CD4-positive, alpha-beta T cell treated with Interleukin-17A for 4 hours (primary cell): ENCODE results near the gene PLCE1.

ENCODE experiments used
- DNase-seq: peaks from one replicate; pipeline ENCODE4 v3.0.0-alpha.2; 2020; ENCODE audit warnings: mixed read lengths

PLCE1 gene

GRCh38 chr10:94025806-94026205 is 32.1 kb downstream of the PLCE1 start:
- no peak for DNase-seq

DNA sequence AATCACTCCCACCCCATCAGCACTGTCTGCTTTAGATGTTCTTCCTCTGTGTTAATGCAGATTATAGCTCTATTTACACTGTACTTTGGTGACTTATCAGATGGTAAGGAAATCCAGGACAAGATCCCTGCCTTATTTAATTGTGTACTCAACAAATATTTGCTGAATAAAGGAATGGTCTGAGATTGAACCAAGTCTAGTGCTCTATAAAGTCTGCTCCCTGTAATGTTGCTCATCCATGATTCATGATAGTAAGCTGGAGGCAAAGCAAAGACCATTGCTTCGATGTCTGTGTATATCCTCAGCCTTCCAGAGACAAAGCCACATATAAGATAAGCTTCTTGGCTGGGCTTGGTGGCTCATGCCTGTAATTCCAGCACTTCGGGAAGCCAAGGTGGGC is 33.5 kb downstream of the PLCE1 start:
- no peak for DNase-seq

DNA sequence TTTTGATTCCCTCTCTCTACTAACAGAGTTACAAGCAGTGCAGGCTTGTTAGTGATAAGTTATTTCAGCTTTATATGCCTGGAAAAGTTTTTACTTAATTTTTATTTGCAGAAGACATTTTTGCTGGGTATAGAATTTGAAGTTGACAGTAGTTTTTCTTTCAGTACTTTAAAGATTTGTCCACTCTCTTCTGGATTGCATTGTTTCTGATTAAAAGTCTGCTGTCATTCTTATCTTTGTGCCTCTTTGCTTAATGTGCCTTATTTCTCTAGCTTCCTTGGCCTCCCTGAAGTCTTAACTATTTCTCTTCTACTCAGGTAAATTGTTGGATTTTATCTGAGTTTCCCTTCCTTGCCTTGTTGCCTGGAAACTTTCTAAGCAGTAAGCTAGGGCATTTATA is 36.2 kb downstream of the PLCE1 start:
- no peak for DNase-seq

DNA sequence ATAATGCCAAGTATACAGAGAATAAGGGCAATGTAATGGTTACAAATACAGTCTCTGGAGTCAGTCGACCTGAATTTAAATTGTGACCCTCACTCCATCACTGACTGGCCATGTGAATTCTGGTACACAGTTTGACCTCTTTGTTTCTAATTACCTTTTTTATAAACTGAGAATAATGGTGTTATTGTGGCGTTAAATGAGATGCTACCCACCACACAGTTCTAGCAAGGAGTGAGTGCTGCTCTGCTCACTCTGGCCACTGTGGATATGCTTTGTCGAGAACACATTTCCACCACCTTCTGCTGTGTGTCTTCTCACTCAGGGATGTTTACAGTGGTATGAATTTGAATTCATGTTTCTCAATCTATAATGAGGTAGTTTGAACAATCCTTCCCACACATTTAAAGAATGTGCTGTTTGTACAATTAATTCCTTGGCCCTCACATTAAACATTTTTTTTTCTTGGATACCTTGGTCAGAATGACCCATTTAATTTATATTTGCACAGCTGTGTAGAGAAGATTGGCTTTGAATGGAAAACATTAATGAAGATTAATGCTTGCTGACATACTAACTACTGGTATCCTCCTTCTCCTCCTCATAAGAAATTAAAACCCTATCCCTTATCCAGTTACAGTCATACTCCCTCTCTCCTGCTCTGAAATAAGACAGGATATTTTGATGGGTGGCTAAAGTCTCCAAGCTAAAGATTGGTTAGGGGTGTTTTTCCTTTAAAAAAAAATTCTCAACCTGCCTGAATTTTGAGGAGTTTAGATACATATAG is 42.4 kb downstream of the PLCE1 start:
- no peak for DNase-seq

- no peak for DNase-seq
These were observed 43.0 kb downstream of the PLCE1 start for GRCh38 chr10:94036766-94037033.

GRCh38 chr10:94037286-94037685 is 43.6 kb downstream of the PLCE1 start:
- no peak for DNase-seq

GRCh38 chr10:94038024-94038423 is 44.3 kb downstream of the PLCE1 start:
- DNase-seq: no peak

DNA sequence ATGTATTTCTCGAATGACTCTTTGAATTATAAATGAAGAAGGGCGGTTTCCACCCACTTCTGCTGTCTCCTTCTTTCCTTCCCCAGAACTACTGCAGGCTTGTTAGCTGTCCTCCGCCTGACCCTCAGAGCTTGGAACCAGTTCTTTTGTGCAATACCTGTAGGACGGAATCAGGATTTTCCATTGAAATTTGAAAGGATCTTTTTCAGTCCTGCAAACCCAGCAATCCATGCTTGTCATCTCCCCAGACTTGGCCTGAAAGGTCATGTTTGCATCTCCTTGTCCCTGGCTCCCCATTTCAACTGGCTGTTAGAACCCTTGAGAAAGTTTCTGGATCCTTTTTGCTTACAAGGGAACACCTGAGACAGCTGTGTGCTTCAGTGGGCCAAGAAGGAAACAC is 47.5 kb downstream of the PLCE1 start:
- DNase-seq: no peak

GRCh38 chr10:94042001-94042833 is 48.5 kb downstream of the PLCE1 start:
- DNase-seq: no peak

- no peak for DNase-seq
These were observed 49.1 kb downstream of the PLCE1 start for GRCh38 chr10:94042834-94043175.
